Lung (tissue), 12 donors: ENCODE results near the gene PAX2. TPM values are rescaled to one million over a fixed set of nuclear protein-coding genes. Genes with fewer than 3 reads are reported as not detected.

ENCODE experiments used
- ATAC-seq: fragments of 200-7000 bp; cut with Tn5 transposase; one replicate; pipeline ENCODE4 v1.9.1; 2020; ENCODE audit warnings: moderate number of reproducible peaks; ENCODE audit not compliant: insufficient read depth, low FRiP score
- DNase-seq, 3 donors: peaks; one replicate each; pipeline ENCODE4 v3.0.0-alpha.2; 2013 to 2017
- H3K27ac ChIP-seq, 2 donors: one replicate each; pipeline ENCODE4 v1.5.1; 2013; ENCODE audit warnings: mild to moderate bottlenecking in 2 of 2, moderate library complexity in 2 of 2, control low read depth in 1 of 2, inconsistent platforms in 1 of 2, low read depth in 1 of 2, low read length in 1 of 2
- H3K27me3 ChIP-seq, 3 donors: one replicate each; pipeline ENCODE4 v1.5.1; 2013; ENCODE audit warnings: low read length in 2 of 3; ENCODE audit not compliant: control insufficient read depth in 3 of 3, insufficient read depth in 3 of 3
- H3K36me3 ChIP-seq, 4 donors: one replicate each; pipeline ENCODE4 v1.5.1; 2013; ENCODE audit warnings: low read length in 4 of 4, mild to moderate bottlenecking in 1 of 4, moderate library complexity in 1 of 4; ENCODE audit not compliant: control insufficient read depth in 4 of 4, insufficient read depth in 4 of 4
- H3K4me1 ChIP-seq, 5 donors: one replicate each; pipeline ENCODE4 v1.5.1; 2013; ENCODE audit warnings: low read length in 5 of 5, mild to moderate bottlenecking in 2 of 5, moderate library complexity in 1 of 5; ENCODE audit not compliant: control insufficient read depth in 5 of 5, insufficient read depth in 5 of 5
- H3K4me3 ChIP-seq: one replicate; pipeline ENCODE4 v1.5.1; 2013; ENCODE audit warnings: mild to moderate bottlenecking, control low read depth, moderate library complexity
- H3K9ac ChIP-seq, 2 donors: one replicate each; pipeline ENCODE4 v1.5.1; 2013; ENCODE audit warnings: low read length in 2 of 2, control low read depth in 1 of 2; ENCODE audit not compliant: insufficient read depth in 1 of 2
- H3K9me3 ChIP-seq, 4 donors: one replicate each; pipeline ENCODE4 v1.5.1; 2013; ENCODE audit warnings: low read length in 3 of 4, mild to moderate bottlenecking in 1 of 4, moderate library complexity in 1 of 4; ENCODE audit not compliant: control insufficient read depth in 4 of 4, insufficient read depth in 3 of 4
- WGBS, 2 donors: extraction: QIAGEN DNeasy Blood & Tissue Kit; methylation state at CpG; one replicate each; pipeline ENCODE4 v1.1.7; 2013; 5-methylcytosine and 5-hydroxymethylcytosine counted together
- polyA plus RNA-seq, 2 donors: library from polyadenylated mRNA; stranded (reverse); fragments of 200-250 nt; gene quantifications; one replicate each; pipeline ENCODE4 v1.2.1, GENCODE V29; 2013
- total RNA-seq, 2 donors: library from RNA; depleted of rRNA in 1 of 2; stranded (reverse); fragments of >200 nt in 1 of 2; gene quantifications; one replicate each; pipeline ENCODE4 v1.2.1, GENCODE V29; 2014 to 2021
- TF ChIP-seq, protein P1 (sequence below): IDR thresholded peaks from 2 replicates; pipeline ENCODE4 v1.5.1; 2012; ENCODE audit warnings: mild to moderate bottlenecking; ENCODE audit errors: control extremely low read depth, extremely low read depth
- donor health status: control.
- donor health status: control.
- donor health status: Bipolar disorder and iron deficiency.
- donor health status: healthy.
- donor health status: DM: yes; HTN: yes; CAD: no.

The PAX2 gene
- total and polyA plus RNA-seq, 4 donors, result not detected

GRCh38 chr10:100781145-100781665 is 35.8 kb downstream of the PAX2 start:
- 61 to 65% methylated on average over 11 of the region's 11 CpGs for WGBS, 2 donors
- peaks cover 0 to 10% (median 0%) of the 10 kb centered on the region in 5 donors for H3K4me1 ChIP-seq
- H3K4me3 ChIP-seq, result no peak overlapping the region
- TF ChIP-seq, protein P1, sequence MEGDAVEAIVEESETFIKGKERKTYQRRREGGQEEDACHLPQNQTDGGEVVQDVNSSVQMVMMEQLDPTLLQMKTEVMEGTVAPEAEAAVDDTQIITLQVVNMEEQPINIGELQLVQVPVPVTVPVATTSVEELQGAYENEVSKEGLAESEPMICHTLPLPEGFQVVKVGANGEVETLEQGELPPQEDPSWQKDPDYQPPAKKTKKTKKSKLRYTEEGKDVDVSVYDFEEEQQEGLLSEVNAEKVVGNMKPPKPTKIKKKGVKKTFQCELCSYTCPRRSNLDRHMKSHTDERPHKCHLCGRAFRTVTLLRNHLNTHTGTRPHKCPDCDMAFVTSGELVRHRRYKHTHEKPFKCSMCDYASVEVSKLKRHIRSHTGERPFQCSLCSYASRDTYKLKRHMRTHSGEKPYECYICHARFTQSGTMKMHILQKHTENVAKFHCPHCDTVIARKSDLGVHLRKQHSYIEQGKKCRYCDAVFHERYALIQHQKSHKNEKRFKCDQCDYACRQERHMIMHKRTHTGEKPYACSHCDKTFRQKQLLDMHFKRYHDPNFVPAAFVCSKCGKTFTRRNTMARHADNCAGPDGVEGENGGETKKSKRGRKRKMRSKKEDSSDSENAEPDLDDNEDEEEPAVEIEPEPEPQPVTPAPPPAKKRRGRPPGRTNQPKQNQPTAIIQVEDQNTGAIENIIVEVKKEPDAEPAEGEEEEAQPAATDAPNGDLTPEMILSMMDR, result no peak
- no peak for DNase-seq
- H3K27me3 ChIP-seq, result peaks cover 0 to 27% (median 5%) of the 10 kb centered on the region in 3 donors
- H3K9me3 ChIP-seq, result peaks cover 0 to 8% (median under 1%) of the 10 kb centered on the region in 4 donors
- no peak overlapping the region for H3K27ac ChIP-seq
- no peak for ATAC-seq
- H3K9ac ChIP-seq, result no peak overlapping the region
- no peaks in the 10 kb centered on the region for H3K36me3 ChIP-seq

DNA sequence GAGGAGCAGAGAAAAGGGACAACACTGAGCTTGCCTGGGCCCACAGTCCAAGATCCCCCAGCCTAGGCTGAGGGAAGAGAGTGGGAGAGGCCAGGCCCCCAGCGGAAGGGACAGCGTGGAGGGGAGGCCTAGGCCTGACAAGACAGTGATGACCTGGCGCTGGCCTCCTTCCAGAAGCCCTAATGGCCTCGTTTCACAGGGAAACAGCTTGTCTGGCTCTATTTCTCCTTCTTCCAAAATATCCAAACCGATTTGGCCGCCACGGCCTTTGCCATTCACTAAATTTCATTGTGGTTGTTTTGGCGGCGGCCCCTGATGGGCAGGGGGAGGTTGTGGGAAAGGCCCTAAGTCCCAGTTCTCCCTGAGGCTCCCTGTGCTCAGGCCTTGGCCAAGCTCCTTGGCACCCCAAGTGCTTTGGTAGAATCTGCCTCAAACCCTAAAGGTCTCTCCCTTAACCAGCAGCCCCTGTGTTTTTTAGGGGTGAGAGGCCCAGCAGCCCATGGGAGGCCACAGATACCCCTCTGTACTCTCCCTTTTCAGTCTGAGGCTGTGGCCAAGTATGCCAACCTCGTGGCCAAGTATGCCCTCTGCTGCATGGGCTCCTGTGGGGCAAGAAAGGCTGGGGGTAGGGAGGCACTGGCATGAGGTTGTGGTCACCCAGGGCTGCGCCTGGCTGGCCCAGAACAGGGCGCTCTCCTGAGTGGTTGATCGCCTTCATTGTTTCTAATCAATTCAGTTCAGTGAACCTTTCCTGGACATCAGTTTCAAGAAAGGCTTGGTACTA is 37.3 kb downstream of the PAX2 start:
- Histone ChIP-seq H3K9me3 (peaks cover 0 to 8% (median under 1%) of the 10 kb centered on the region in 4 donors), H3K27ac (no peak overlapping the region), H3K9ac (no peak overlapping the region), H3K27me3 (peaks cover 0 to 35% (median 5%) of the 10 kb centered on the region in 3 donors), H3K4me3 (no peak overlapping the region), H3K36me3 (no peaks in the 10 kb centered on the region), H3K4me1 (peaks cover 0 to 10% (median 0%) of the 10 kb centered on the region in 5 donors)
- ATAC-seq (no peak), DNase-seq (peak; percentile 50 to 73 (median 68))
- 79 to 81% methylated on average over 13 of the region's 13 CpGs for WGBS, 2 donors
- TF ChIP-seq, protein P1, result no peak

GRCh38 chr10:100784126-100784525 is 38.7 kb downstream of the PAX2 start:
- TF ChIP-seq, protein P1, result no peak
- Histone ChIP-seq H3K36me3 (no peaks in the 10 kb centered on the region), H3K4me3 (no peak overlapping the region), H3K9me3 (peaks cover 0 to 6% (median under 1%) of the 10 kb centered on the region in 4 donors), H3K27ac (no peak overlapping the region), H3K27me3 (peaks cover 0 to 33% (median 0%) of the 10 kb centered on the region in 3 donors), H3K4me1 (peaks cover 0 to 10% (median 0%) of the 10 kb centered on the region in 5 donors), H3K9ac (no peak overlapping the region)
- ATAC-seq (no peak), DNase-seq (no peak)
- 80 to 95% methylated on average over 3 of the region's 3 CpGs for WGBS, 2 donors
